HG03575 (cell line): ENCODE results near the gene PSTPIP2.
A peak's percentile ranks its signal among the peaks of the same experiment; 100 is the strongest.
"Not testable (repeated sequence)": the region's sequence is repeated elsewhere in the genome, so short reads cannot be mapped to it uniquely, and the experiment has no call there.

Experiments used
- ATAC-seq: cut with Tn5 transposase; IDR thresholded peaks from one replicate; pipeline ENCODE4 v1.9.1; 2021; ENCODE audit not compliant: unreplicated experiment, insufficient number of reproducible peaks, low FRiP score; ENCODE audit errors: extremely low read depth

The PSTPIP2 gene

DNA sequence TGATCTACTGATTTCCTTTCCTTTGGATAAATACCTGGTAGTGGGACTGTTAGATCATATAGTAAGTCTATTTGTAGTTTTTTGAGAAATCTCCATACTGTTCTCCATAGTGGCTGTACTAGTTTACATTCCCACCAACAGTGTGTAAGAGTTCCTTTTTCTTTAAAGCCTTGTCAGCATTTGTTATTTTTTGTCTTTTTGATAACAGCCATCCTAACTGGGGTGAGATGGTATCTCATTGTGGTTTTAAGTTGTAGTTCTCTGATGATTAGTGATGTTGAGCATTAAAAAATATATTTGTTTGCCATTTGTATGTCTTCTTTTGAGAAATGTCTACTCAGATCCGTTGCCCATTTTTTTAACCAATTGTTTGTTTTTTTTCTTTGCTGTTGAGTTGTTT, 71.0 kb downstream of the PSTPIP2 start:
- no peak for ATAC-seq

- no peak for ATAC-seq
Measured at GRCh38 chr18:45999536-45999935, 72.5 kb downstream of the PSTPIP2 start.

DNA sequence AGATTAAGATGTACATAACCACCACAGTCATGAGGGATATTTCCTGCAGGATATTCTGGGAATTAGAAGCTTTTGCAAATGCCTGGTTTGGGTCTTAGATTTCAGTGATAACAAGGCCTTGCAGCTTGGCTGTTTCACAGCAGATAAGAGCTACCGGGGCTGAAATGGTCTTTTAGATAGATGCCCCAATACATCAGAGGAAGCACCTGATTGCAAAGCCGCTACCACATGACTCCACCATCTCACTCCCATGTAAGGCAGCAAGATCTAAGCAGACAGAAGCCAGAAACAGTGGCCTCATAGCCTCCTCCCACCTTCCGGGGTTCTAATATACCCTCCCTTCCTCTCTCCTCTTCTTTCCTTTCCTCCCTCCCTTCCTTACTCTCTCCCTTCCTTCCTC, 73.8 kb downstream of the PSTPIP2 start:
- ATAC-seq = no peak

- ATAC-seq = no peak
Measured at GRCh38 chr18:45997700-45998151, 74.3 kb downstream of the PSTPIP2 start.

DNA sequence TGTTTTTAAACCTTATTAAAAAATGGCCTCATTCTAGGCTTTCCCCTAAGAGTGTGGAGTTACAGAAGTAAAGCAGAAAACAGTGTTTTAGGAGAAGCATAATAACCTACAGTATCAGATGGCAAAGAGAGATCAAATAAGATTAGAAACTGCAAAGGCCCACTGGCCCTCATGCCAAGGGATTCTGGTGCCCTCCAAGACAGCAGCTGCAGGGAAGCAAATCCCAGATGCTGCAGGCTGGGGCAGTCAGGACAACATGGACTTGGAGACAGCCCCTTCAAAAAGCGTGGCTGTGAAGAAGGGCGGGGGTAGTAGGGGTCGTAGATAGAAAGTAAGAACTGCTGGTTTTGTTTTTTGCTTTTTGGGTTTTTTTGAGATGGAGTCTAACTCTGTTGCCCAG, 76.6 kb downstream of the PSTPIP2 start:
- no peak for ATAC-seq

DNA sequence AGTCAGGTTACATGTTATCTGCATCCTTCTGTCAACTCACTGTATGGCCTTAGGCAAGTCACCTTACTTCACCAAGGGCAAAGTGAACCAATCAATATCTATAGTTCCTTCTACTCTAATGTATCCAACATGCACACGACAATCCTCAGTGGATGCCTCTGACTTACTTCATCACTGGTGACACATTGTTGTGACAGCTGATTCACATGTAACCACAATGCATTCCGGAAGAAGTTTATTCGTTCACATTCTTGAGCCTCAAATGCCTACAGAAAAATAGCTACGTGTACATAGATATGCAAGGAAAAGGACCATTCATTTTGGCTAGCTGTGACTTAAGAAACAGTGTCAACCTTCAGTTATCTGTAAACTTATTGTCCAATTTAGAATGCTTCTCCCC, 78.6 kb downstream of the PSTPIP2 start:
- ATAC-seq = no peak

DNA sequence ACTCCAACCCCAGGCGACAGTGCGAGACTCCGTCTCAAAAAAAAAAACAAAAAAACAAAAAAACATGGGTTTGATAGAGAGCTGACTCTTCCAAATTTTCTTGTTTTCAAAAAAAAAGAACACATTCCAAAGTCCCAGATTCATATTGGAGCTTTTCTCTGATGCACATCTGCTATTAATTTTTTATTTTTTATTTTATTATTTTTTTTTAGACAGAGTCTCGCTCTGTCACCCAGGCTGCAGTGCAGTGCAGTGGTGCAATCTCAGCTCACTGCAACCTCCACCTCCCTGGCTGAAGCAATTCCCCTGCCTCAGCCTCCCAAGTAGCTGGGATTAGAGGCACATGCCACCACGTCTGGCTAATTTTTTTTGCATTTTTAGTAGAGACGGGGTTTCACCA, 79.5 kb downstream of the PSTPIP2 start:
- not testable (repeated sequence) for ATAC-seq

GRCh38 chr18:45991788-45992187, 80.3 kb downstream of the PSTPIP2 start:
- no peak for ATAC-seq

DNA sequence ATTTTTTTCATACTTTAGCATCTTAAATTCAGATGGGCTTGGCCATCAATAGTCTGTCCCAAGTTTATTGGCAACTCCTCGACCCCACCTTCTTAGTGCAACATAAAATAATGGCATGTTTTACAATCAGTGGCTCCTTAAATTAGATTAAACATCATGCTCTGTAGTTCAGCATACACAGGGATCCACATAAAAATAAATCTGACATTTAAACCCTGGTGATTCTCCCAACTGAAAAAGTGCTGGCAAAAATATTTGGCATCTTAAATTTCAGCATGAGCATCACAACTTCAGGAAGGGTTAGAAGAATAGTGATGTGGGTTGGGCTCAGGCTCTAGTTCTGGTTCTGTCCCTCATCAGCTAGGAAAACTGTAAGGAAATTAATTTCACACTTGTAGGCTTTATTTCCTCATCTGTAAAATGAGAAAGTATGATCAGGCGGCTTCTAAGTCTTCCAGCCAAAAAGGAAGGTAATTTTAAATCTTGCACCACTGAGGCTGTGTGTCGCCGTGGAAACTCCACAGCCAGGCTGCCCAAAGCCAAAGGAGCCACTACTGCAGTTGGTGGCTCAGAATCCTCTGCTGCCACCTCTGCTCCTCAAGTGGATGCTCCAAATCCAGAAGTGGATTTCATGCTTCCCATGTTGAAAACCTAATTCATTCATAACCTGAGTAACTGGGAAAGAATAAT, 87.4 kb downstream of the PSTPIP2 start:
- no peak for ATAC-seq

- ATAC-seq = no peak
Measured at GRCh38 chr18:45981821-45982220, 90.2 kb downstream of the PSTPIP2 start.

DNA sequence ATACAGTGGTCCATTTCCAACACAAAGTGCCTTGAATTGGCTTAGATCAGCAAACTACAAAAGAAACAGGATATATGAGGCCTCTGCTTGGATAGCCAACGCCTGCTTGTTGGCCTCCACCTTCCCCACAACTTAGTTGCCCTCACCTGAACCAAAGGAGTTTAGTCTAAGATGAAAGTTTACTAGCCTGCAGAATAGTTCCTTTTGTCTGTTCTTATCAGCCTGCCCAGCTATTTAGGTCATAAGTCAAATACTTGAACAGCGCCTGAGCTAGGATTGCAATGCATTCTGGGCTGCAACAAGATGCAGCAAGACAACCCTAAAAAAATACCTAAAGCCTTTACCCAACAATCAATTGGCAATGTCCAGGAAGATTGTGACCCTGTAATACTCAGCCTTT, 91.8 kb downstream of the PSTPIP2 start:
- no peak for ATAC-seq

GRCh38 chr18:45978084-45978483, 94.0 kb downstream of the PSTPIP2 start:
- ATAC-seq = no peak

GRCh38 chr18:45976974-45977373, 95.1 kb downstream of the PSTPIP2 start:
- no peak for ATAC-seq

- no peak for ATAC-seq
Measured at GRCh38 chr18:45976566-45976965, 95.5 kb downstream of the PSTPIP2 start.

DNA sequence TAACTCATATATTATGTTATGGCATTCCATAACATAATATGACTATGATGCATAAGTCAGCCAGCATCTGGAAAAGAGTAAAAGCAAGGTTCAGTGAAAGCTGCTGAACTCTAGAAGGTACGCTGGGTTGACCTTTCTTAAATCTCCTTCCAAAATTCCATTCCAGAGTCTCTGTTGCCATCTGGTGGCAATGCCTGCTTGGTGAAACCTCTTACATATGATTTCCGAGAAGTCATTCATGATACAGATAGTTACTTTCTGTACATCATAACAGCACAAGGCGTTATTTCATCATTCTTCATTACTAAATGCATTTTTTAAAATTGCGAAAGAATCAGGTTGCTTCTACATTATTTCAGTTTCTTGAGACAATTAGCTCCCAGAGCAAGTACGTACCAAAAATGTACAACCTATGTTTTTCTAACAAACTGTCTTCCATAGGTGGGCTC, 97.9 kb downstream of the PSTPIP2 start:
- ATAC-seq = no peak

DNA sequence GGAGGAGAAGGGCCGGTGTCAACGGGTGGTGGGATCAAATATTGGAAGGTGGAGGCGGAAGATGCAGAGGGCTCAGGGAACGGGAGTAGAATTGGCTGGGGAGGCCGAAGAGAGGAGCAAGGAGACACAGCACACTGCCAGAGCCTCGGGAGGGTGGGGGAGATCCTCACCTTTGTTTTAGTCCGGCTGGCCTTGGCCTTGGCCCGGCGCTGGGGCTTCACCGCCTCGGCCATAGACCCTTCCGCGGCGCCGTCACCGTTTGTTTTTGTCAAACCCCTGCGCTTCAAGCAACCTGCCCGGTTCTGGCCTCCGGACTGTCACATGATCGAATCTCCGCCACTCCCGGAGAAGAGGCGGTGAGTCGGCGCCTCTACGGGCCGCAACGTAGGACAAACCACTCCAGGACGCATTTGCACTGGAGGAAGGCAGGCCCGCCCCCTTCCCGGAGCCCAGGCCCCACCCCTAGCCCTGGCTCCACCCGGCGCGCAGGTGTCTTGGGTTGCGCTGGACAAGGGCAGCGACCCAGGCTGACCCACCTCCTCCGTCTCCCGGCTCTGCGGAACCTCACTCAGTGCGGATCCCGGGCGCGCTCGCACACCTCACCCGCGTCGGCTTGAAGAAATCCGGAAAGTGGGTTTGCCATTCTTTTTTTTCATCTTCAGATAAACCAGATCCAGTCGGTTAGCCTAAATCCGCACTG, 104.9 kb downstream of the PSTPIP2 start, which contains the start of gene EPG5:
Gene EPG5 (minus strand): TSS at position 323 of the 700 bp plus-strand sequence. CDS start 90 bp downstream, at position 233.
- ATAC-seq = peak; percentile 77

GRCh38 chr18:45964913-45965312, 107.1 kb downstream of the PSTPIP2 start:
- ATAC-seq = not testable (repeated sequence)

DNA sequence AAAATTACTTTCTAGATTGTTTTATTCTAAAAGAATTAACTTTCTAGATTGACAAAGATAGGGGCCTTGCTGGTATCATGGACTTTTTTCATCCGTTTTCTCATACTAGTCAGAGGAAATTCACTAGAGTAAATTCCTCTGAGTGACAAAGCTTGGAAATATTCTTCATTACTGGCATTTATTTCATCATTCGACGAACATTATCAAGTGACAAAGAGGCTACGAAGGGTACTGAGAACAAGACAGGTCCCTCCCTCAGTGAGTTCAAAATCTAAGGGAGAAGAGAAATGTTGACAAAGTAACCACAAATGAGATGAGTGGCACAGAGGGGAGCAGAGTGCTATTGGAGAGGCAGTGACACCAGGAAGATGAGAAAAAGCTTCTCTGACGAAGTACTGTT, 109.2 kb downstream of the PSTPIP2 start:
- ATAC-seq = no peak

GRCh38 chr18:45962461-45962860, 109.6 kb downstream of the PSTPIP2 start:
- ATAC-seq = no peak

DNA sequence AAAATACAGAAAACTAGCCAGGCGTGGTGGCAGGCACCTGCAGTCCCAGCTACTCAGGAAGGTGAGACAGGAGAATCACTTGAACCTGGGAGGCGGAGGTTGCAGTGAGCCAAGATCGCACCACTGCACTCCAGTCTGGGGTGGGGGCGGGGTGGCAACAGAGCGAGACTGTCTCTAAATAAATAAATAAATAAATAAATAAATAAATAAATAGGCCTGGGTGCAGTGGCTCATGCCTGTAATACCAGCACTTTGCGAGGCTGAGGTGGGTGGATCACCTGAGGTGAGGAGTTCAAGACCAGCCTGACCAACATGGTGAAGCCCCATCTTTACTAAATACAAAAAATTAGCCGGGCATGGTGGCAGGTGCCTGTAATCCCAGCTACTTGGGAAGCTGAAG, 112.6 kb downstream of the PSTPIP2 start:
- ATAC-seq = not testable (repeated sequence)
